Left renal pelvis (tissue), 4 donors: ENCODE data around the gene PYCR2. TPM values are rescaled to one million over a fixed set of nuclear protein-coding genes. Genes with fewer than 3 reads are reported as not detected.
"Not testable (repeated sequence)": the region's sequence is repeated elsewhere in the genome, so short reads cannot be mapped to it uniquely, and the experiment has no call there.

Source experiments
- DNase-seq, 4 donors: peaks; one replicate each; pipeline ENCODE4 v3.0.0-alpha.2; 2013; ENCODE audit warnings: low read depth in 4 of 4, low spot score in 3 of 4
- polyA plus RNA-seq, 4 donors: library from polyadenylated mRNA; unstranded; fragments of 120-200 nt; gene quantifications; one replicate each; pipeline ENCODE4 v1.2.1, GENCODE V29; 2013; ENCODE audit not compliant: insufficient read length in 4 of 4

PYCR2 gene
- polyA plus RNA-seq, 4 donors: 42.6 to 64.1 (median 45.8) TPM

DNA sequence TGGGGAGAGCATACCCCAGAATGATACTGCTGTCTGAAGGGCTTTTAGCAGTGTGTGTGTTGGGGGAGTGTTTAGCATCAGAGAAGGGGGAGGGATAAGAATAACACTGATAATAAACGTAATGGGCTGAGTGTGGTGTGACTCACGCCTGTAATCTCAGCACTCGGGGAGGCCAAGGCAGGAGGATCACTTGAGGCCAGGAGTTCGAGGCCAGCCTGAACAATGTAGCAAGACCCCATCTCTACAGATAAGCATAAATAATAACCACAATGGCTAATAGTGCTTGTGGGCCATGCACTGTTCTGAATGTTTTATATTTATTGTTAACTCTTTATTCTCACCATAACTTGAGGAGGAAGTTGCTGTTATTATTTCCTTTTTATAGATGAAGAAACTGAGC is 19.5 kb upstream of the PYCR2 start:
- DNase-seq: no peak

- DNase-seq: no peak
Observed at GRCh38 chr1:225942574-225942973, 18.5 kb upstream of the PYCR2 start.

DNA sequence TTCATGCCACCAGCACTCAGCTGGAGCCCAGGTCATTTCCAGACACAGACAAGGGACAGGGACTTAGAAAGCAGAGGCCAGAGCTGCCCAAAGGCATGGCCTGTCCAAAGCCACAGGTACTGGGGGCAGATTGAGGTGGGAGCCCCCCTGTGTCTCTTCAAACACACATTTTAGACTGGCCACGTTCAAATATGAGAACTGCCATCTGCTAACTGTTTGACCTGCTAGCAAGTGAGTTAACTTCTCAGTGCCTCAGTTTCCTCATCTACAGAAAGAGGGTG is 17.8 kb upstream of the PYCR2 start:
- no peak for DNase-seq

GRCh38 chr1:225941187-225941941 is 17.3 kb upstream of the PYCR2 start, which contains the start of gene LEFTY2:
Gene LEFTY2 (minus strand): TSS chr1:225941220. CDS start chr1:225941140, 80 bp downstream.
- no peak for DNase-seq

DNA sequence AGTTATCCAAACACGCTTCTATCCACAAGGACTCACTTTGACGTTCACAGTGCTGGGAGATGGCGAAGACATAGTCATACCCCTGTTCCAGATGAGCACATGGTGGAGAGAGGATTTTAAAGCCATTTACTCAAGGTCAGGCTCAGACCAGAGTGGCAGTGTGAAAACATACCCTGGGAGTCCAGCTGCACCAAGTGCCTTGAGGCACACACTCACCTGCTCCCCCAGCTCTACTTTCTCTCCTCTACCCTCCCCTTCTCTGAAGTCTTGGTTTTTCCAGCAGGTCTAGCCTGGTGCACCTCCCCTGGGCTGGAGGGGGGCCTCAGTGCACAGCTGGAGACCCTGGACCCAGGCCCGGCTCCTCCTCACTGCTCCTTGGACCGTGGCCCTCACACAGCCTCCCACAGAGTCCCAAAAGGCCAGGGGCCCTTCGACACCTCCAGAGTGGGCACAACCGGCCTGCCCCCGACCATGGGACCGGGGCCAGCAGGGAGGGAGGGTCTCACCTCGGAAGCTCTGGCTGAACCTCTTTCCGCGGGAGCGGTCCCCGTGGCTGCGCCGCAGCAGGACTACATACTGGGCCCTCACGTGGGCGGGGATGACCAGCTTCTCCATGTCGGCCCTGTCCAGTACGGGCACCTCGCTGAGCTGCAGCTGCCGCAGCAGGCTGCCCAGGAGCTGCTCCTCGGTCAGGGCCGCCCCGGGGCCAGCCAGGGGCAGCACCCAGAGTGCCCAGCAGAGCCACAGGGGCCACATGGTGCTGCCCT is 16.5 kb upstream of the PYCR2 start:
- no peak for DNase-seq

GRCh38 chr1:225939939-225940310 is 15.9 kb upstream of the PYCR2 start:
- not testable (repeated sequence) for DNase-seq

DNA sequence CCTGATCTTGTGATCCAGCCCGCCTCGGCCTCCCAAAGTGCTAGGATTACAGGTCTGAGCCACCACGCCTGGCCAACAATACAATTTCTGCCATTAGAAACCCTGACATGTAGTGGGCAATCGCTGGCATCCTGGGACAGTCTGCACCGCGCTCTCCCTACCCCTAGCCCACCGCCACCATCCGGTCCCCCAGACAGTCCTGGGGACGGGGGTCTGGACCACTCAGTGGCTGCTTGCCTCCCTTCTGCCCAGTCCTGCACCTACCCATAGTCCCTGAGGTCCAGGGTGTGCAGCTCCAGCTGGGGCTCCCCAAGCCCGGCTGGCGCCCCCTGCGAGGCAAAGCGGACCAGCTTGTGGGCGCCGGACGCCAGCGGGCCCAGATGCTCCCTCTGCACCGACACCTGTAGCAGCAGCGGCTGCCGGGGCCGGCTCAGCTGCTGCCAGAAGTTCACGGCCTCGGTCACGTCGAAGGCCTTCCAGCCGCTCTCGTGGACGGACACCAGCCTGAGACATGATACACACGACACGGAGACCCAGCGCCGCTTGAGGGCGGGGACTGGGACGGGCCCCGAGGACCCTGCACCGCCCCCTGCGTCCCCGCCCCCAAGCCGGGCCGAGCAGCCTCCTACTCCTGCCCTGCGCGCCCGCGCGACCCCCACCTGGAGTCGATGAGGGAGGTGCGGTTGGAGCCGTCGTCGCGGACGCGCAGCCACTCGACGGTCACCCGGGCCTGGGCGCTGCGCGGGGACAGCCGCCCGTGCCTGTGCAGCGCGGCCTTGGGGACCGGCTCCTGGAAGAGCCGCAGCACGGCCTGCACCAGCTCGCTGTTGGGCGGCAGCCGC is 15.3 kb upstream of the PYCR2 start:
- not testable (repeated sequence) for DNase-seq

DNA sequence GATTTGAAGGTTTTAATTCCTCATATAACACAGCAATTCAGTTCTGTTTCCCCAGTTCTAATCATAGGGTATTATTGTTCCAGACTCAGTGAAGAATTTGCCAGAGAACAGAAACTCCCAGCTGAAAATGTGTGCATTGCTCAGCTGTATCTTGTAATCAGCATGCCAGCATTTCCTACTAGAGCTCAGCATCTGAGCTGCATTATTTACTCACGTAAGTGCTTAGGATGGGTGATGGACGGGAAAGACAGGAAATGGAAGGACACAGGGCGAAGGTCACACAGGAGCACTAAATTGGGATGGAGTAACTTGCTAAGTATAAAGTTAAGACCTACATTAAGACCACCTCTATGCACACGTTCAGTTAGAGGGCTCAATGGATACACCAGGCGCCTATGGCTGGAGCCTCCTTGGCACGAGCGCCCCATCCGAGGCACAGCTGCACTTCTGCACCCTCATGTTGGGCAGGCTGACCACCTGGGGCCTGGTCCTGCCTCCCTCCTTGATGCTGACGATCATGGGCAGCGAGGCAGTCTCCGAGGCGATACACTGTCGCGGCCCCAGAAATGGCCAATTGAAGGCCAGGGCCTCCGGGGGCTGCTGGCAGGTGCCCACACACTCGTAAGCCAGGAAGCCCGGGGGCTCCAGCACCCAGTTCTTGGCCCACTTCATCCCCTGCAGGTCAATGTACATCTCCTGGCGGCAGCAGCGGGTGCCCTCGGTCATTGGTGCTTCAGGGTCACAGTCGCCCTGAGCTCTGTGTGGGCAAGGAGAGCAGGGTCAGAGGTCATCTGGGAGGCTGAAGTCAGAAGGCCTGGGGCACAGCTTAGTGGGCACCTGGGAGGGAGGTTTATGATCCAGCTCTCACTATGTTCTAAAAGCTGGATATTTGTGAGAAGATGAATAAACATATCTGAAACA is 13.3 kb upstream of the PYCR2 start:
- no peak for DNase-seq

- DNase-seq: no peak
Observed at GRCh38 chr1:225936523-225936922, 12.5 kb upstream of the PYCR2 start.

- not testable (repeated sequence) for DNase-seq
Observed at GRCh38 chr1:225936086-225936485, 12.0 kb upstream of the PYCR2 start.

DNA sequence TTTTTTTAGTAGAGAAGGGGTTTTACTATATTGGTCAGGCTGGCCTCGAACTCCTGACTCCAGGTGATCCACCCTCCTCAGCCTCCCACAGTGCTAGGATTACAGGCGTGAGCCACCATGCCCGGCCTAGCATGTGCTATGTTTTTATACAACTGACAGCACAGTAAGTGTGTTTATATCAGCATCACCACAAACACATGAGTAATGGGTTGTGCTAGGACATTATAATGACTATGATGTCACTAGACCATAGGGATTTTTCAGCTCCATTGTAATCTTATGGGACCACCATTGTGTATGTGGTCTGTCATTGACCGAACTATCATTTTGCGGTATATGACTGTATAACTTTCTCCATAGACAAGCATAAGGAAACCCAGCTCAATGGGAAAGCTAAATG is 10.7 kb upstream of the PYCR2 start:
- no peak for DNase-seq

- DNase-seq: no peak
Observed at GRCh38 chr1:225933072-225933471, 9.0 kb upstream of the PYCR2 start.

DNA sequence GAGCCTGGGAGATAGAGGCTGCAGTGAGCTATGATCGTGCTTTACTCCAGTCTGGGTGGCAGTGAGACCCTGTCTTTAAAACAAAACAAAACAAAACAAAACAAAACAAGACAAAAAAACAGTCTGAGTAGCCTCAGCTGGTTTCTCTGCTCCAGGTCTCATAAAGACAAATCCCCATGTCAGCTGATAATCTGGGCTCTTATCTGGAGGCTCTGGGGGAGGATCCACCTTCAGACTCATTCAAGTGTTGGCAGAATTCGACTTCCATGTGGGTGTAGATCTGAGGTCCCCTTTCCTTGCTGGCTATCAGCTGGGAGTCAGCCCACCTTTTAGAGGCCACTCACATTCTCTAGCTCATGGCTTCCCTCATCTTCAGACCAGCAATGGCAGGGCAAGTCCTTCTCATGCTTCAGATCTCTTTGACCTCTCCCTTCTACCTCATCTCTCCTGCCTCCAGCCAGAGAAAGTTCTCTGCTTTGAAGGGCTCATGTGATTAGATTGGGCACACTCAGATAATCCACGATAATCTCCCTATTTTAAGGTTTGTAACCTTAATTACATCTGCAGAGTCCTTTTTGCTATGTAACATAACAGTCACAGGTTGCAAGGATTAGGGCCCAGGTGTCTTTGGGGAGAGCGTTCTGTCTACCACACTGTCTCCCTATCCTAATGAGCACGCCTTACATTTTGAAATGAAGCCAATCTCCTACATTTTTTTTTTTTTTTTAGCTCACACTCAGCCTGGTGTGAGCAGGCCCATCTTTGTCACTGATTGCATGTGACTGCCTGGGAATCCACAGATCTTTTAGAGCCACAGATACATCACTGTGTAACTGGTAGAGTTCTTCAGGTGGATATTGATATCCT is 7.5 kb upstream of the PYCR2 start:
- no peak for DNase-seq

DNA sequence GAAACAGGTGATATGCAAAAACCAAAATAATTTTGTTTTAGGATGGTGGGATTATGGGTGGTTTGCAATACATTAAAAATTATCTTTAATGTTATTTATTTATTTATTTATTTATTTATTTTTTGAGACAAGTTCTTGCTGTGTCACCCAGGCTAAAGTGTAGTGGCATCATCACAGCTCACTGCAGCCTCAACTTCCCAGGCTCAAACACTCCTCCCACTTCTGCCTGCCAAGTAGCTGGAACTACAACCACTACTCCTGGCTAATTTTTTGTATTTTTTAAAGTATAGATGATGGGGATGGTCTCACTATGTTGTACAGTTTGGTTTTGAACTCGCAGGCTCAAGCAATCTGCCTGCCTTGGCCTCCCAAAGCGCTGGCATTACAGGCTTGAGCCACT is 6.5 kb upstream of the PYCR2 start:
- DNase-seq: no peak

DNA sequence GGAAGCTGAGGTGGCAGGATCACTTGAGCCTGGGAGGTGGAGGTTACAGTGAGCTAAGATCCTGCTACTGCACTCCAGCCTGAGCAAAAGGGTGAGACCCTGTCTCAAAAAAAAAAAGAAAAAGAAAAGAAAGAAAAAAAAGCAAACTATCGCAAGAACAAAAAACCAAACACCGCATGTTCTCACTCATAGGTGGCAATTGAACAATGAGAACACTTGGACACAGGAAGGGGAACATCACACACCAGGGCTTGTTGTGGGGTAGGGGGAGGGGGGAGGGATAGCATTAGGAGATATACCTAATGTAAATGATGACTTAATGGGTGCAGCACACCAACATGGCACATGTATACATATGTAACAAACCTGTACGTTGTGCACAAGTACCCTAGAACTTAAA is 5.4 kb upstream of the PYCR2 start:
- DNase-seq: not testable (repeated sequence)

GRCh38 chr1:225928186-225929175 is 4.4 kb upstream of the PYCR2 start:
- DNase-seq: no peak

GRCh38 chr1:225926551-225927113 is 2.6 kb upstream of the PYCR2 start:
- DNase-seq: no peak

DNA sequence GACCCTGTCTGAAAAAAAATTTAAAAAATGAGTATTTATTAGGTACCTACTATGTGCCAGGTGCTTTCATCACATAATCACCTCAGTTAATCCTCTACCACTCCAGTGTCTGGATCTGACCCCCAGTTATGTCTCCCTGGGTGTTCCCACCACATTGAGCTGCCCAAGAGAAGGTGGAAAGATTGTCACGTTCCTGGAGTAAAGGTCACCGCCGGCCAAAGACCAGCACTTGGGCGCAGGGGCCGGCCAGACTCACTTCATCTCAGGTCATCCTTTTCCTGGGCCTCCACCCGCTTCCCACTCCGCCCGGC is 714 bp downstream of the PYCR2 start:
- DNase-seq: no peak
